Stimulated activated CD8-positive, alpha-beta memory T cell treated with anti-CD3 and anti-CD28 coated beads, Interleukin-12 subunit alpha, Interleukin-12 subunit beta, amount 100 ng/mL, for 24 hours (primary cell): ENCODE data around the gene MAN2A2.

Source experiments
- DNase-seq: peaks from one replicate; pipeline ENCODE4 v3.0.0-alpha.2; 2020; ENCODE audit errors: extremely low read depth

The MAN2A2 gene

DNA sequence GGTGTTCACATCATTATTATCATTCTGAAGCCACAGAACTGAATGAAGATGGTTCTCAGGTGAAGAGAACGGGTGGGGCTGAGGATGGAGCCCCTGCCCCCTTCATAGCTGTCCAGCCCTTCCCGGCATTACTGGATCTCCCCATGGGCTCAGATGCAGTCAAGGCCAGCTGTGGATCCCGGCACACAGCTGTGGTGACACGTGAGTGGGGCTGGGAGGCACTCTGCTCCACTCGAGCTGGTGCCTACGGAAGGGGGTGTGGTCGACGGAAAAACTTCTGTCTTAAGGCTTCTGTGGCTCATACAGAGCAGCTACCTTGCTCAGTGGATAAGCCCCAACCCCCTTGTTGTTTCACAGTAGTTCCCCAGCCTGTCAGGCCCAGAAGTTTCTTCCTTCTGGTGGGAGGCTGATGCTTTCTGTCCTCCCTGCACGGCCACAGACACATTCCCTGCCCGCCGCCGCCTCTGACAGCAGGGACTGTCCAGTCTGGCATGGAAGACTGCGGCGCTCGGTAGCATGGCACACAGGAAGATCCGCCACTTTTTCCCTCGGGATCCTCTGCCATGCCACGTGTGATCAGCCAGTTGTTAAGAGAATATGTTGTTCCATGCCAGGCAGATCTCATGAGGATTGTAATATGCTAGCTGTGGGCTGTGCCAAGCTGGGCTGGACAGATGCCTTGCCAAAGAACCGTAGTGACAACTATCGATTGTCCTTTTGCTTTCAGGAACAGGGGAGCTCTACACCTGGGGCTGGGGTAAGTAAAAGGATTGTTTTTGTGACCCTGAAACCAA is 57.4 kb downstream of the MAN2A2 start:
- no peak for DNase-seq

DNA sequence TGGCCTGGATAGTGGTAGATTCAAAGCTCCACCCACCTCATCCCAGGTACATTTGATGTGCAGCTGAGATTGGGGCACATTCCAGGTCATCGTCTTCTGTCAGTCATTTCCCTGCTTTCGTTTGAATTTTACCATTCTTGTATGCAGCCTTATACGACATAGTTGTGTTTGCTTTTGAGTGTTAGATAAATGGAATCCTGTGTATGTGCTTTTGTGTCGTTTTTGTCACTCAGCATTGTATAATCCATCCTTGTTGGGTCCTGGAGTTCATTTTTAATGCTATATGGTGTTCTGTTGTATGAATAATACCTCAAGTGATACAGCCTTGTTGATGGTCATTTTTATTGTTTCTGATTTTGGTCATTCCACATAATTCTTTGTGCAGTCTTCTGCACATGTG is 58.9 kb downstream of the MAN2A2 start:
- no peak for DNase-seq

DNA sequence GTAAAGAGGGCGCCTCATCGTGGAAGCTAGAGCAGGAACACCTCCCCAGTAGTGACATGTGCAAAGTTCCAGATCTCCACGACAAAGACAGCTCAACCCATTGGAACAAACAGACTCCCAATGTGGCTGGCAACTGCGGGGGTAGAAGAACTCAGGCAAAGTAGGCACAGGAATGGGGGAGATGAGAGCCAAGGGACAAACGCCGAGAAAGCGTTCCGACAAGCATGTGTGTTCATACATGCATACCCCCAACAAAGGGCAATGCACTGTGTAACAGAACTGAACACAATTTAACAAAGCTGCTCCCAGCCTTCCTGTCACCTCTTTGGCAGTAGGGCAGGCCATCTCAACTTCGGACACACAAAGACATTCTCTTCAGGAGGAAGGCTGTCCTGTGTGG is 63.2 kb downstream of the MAN2A2 start:
- DNase-seq: no peak

- DNase-seq: no peak
These were observed 64.1 kb downstream of the MAN2A2 start for GRCh38 chr15:90967206-90967605.

DNA sequence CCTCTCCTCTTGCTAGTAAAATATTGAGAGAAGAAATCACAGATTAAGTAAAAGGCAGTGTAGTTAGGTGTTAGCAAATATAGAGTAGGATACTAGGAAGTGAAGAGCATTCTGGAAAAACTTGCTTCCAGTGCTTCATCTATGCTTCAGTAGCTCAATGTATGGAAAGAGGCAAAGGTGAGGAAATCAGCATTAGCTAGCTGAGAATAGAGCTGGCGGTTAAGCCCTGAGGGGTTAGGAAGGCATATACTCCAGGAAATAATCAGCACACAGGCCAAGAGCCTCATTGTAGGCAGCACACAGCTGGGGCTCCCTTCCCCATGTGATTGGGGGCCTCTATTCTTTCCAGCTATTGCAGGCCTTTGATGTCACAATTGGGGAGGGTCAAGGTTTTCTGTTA is 65.3 kb downstream of the MAN2A2 start:
- no peak for DNase-seq

DNA sequence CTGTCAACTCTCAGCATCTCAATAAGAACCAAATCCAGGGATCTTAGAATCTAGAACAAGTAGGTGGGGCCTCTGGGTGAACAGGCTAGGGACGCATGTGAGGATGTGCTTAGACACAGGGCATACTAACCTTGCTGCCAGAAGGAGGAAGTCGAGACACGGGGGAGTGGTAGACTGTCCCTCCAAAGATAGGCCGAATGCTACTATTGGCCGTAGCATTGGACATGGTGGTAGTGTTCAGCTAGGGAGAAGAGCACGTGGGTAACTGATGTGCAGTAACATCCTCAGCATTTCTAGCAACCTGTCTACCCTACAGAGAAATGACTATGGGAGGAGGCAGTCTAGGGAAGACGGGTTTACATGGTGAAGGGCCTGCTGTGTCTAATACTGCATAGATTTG is 67.2 kb downstream of the MAN2A2 start:
- no peak for DNase-seq

DNA sequence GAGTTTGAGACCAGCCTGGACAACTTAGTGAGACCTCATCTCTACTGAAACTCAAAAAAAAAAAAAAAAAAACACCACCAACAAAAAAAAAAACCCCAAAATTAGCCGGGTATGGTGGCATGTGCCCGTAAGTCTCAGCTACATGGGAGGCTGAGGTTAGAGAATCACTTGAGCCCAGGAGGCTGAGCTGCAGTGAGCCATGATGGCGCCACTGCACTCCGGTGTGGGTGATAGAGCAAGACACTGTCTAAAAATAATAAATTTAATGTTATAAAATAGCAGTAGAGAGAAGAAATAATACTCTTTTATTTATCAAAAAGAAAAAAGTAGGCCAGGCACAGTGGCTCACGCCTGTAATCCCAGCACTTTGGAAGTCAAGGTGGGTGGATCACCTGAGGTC is 69.0 kb downstream of the MAN2A2 start:
- DNase-seq: no peak
